VCaP (cell line): ENCODE measurements around the gene RERG.

ENCODE experiments used
- H3K27ac ChIP-seq: fragments of 450-650 bp; 2 replicates; pipeline ENCODE4 v1.5.1; 2017
- TF ChIP-seq, protein P1 (sequence below): fragments of 450-650 bp; conservative IDR thresholded peaks from 2 replicates; pipeline ENCODE4 v1.5.1; 2017; ENCODE audit warnings: mild to moderate bottlenecking, moderate library complexity

Gene RERG

DNA sequence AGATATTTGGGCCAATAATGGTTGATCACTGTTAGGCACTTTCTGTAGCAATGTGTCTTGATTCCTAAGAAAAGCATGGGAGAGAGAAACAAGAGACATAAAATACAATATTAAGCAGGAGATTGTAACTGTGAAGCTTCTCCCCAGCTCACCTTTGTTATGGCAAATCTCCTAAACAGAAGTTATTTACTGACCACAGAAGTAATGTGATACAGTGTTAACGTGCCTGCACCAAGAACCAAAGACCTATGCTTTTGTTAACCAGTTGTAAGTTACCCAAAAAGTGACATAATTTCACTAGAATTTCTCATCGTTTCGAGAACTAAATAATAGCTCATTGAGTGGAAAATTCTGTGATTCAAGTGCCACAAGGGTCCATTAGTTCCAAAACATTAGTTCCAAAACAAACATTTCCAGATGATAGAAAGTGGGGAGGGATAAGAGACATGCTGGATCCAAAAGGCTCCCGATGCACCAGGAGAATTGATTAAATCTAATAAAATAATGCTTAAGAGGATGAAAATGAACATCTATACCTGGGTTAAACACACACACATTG is 14.3 kb downstream of the RERG start:
- H3K27ac ChIP-seq = no peak overlapping the region

DNA sequence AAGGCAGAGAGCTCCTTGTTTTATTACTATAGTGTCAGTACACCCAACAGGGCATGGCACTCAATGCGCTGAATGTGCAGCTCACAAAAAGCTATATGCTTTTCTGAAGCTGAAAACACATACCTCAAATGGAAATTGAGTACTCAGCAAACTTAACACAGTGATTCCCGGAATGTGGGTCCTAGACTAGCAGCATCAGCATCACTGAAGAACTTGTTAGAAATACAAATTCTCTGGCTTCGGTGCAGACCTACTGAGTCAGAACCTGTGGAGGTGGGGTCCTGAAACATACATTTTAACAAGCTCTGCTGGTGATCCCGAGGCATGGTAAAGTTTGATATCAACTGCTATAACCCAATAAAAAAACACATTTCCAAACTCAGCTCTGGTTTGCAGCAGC is 14.9 kb downstream of the RERG start:
- H3K27ac ChIP-seq = no peak overlapping the region
- TF ChIP-seq, protein P1, sequence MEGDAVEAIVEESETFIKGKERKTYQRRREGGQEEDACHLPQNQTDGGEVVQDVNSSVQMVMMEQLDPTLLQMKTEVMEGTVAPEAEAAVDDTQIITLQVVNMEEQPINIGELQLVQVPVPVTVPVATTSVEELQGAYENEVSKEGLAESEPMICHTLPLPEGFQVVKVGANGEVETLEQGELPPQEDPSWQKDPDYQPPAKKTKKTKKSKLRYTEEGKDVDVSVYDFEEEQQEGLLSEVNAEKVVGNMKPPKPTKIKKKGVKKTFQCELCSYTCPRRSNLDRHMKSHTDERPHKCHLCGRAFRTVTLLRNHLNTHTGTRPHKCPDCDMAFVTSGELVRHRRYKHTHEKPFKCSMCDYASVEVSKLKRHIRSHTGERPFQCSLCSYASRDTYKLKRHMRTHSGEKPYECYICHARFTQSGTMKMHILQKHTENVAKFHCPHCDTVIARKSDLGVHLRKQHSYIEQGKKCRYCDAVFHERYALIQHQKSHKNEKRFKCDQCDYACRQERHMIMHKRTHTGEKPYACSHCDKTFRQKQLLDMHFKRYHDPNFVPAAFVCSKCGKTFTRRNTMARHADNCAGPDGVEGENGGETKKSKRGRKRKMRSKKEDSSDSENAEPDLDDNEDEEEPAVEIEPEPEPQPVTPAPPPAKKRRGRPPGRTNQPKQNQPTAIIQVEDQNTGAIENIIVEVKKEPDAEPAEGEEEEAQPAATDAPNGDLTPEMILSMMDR = no peak

More for the DNA sequence above, 14.3 kb downstream of the RERG start:
- TF ChIP-seq, protein P1 = no peak

DNA sequence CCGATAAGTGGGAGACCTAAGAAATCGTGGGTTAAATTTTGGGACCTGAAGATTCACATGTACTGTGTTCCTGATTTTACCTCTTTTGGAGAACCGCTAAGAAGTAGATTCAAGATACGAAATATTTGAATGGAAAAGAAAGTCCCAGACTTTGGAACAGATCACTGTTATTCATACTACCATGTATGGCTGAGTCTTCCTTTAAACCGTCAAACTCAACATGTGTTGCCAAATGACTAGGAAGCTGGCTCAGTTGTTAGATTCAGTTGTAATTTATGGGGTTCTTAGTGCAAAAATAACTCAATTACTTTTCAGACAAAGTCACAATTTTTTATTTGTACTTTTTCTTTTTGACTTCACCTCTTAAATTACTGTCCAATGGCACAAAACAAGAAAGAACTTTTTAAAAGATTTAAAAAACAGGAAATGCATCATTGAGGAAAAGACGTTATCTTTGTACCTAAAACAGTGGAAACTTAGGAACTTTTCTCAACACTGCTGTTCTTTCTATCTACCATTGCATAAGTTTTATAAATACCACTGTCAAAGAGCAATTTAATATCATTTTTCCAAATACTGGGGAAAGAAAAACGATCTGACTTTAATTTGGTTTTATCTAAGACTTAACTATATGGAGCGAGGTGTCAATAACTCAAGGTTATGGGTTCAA is 15.7 kb downstream of the RERG start:
- TF ChIP-seq, protein P1 = no peak
- H3K27ac ChIP-seq = no peak overlapping the region

DNA sequence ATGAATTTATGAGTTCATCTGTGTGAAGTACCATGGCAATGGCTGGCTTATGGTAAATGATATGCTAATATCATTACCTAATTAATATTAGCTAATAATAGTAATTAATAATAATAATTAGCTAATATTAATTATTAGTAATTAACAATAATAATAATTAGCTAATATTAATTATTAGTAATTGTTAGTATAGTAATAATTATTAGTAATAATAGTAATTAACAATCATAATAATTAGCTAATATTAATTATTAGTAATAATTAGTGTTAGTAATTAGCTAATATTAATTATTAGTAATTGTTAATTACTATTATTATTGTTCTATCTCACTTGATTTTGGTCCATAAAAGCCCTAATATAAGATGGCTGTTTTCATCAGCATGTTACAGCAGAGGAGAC is 19.8 kb downstream of the RERG start:
- TF ChIP-seq, protein P1 = no peak
- H3K27ac ChIP-seq = 0 out of 2 replicates have a peak overlapping the region, but pooled peaks have one; percentile 11

DNA sequence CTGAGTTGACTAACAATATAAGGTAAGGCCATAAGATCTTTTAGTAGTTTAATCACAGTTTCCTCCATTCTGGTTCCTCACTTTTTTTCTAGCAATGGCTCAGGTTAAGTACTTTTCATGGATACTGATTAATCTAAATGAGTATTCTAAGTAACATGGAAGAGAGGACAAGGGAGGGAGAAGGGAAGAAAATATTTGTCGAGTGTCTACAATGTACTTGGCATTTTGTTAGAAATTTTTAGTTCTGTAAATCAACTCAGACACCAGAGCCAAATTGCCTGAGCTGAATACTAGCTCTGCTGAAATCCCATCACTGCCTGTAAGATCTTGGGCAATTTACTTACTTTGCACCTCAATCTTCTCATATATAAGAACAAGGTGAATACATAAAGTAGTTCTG is 20.2 kb downstream of the RERG start:
- H3K27ac ChIP-seq = peak overlapping the region; percentile 11; the same call in 1 of the 2 replicates
- TF ChIP-seq, protein P1 = no peak

DNA sequence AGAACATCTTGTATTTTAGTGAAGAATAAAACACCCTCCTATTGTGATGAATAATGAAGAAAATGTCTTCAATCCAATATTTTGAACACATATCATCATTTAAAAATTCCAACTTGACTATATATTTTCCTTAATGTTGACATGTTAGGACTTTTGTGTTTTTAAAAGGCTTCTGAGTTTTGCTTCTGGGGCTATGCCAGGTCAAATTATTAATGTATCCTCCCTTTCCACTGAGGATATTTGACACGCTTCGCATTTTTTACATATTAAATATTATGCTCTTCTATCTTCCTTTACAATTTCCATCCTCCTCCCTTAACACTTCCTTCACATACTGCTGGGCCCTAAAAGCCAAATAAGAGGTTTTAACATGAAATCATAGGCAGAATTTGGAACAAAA is 20.6 kb downstream of the RERG start:
- TF ChIP-seq, protein P1 = no peak
- peak overlapping the region; percentile 11; the same call in 1 of the 2 replicates for H3K27ac ChIP-seq

DNA sequence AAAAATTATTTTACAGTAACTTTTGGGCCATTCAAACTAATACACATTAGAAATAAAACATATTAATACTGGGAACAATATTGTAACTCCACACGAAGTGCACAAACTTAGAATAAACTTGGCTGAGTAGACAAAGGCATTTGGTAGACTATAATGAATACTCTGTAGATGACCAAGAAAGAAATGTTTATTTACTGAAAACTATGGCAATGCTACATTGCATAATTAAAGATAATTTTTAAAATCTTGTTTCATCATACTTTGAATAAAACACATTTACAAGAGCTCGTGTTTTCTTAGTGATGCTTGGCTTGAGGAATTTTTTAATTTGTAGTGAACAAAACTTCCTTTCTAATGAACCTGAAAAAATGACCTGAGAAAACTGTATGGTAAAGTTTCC is 21.3 kb downstream of the RERG start:
- no peak overlapping the region; the same call in 1 of the 2 replicates for H3K27ac ChIP-seq
- TF ChIP-seq, protein P1 = no peak
